ENCODE results near the gene EMC8.

The EMC8 gene

DNA sequence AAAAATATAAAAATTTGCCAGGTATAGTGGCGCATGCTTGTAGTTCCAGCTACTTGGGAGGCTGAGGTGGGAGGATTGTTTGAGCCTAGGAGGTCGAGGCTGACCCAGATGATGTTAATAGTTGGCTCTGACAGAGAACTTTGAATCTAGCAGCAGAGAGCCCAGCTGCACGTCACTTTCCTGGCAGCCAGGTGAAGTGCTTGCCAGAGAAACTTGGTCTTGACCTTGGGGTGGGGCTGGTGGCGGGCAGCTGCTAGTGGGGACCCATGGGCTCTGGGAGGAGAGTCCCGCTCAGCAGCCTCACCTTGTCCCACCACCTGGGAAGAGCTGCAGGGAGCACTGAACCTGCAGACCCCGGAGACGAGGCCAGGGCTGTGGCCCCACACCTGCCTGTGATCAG, 45.4 kb downstream of the EMC8 start:
- ChIA-PET CTCF (interaction anchor here (0.6 kb wide), 1 partner anchor 15 kb away, joined by 3 read pairs; no protein-coding TSS in a partner anchor), POLR2A (no interaction called here)
- Histone ChIP-seq H3K4me1 (ENCODE audit: control insufficient read depth, insufficient read depth, low read length) (peaks cover 5% of the 10 kb centered on the region; the same call in 1 of the 2 replicates), H3K9me3 (ENCODE audit: control insufficient read depth, insufficient read depth, low read depth, low read length) (no peaks in the 10 kb centered on the region), H3K27ac (ENCODE audit: extremely low read depth, low read depth, low read length) (no peak overlapping the region), H3K36me3 (ENCODE audit: control insufficient read depth in 2 of 2, insufficient read depth in 1 of 2, low read length in 2 of 2) (no peaks in the 10 kb centered on the region), H3K4me3 (ENCODE audit: low read depth, low read length) (no peak overlapping the region)
- TF ChIP-seq ZNF248 (tag by site-specific recombination; IDR thresholded peaks at IDR 0.05) (no peak), ZNF423 (tag by site-specific recombination; IDR thresholded peaks at IDR 0.05) (no peak), ZNF398 (tag by site-specific recombination; IDR thresholded peaks at IDR 0.05) (no peak), KLF9 (tag by site-specific recombination; IDR thresholded peaks at IDR 0.05; ENCODE audit: low read depth) (no peak)

DNA sequence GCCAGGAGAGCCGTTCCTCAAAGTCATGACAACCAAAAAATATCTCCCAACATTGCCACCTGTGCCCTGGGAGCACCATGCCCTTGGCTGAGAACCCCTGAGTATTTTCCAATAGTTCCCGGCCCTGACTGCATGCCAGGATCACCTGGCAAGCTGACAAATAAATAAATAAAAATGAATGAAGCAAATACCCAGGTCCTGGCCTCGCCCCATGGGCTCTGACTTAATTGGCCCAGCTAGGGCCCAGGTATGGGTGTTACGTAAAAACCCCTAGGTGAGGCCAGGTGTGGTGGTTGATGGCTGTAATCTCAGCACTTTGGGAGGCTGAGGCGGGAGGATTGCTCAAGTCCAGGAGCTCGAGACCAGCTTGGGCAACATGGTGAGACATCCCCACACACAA, 45.8 kb downstream of the EMC8 start:
- H3K9me3 ChIP-seq (ENCODE audit: control insufficient read depth, insufficient read depth, low read depth, low read length): no peaks in the 10 kb centered on the region
- ChIA-PET CTCF (interaction anchor here (0.6 kb wide), 1 partner anchor 15 kb away, joined by 3 read pairs; no protein-coding TSS in a partner anchor), POLR2A (no interaction called here)
- no peak overlapping the region for H3K27ac ChIP-seq (ENCODE audit: extremely low read depth, low read depth, low read length)
- TF ChIP-seq ZSCAN4 (tag by site-specific recombination; IDR thresholded peaks at IDR 0.05): no peak
- TF ChIP-seq ZNF747 (tag by site-specific recombination; IDR thresholded peaks at IDR 0.05): no peak
- TF ChIP-seq PBX3 (CRISPR knock-in tag; IDR thresholded peaks at IDR 0.05): no peak
- no peak for TF ChIP-seq ZFP37 (tag by site-specific recombination; IDR thresholded peaks at IDR 0.05)
- TF ChIP-seq GLI4 (tag by site-specific recombination; IDR thresholded peaks at IDR 0.05): no peak
- TF ChIP-seq, protein P1, sequence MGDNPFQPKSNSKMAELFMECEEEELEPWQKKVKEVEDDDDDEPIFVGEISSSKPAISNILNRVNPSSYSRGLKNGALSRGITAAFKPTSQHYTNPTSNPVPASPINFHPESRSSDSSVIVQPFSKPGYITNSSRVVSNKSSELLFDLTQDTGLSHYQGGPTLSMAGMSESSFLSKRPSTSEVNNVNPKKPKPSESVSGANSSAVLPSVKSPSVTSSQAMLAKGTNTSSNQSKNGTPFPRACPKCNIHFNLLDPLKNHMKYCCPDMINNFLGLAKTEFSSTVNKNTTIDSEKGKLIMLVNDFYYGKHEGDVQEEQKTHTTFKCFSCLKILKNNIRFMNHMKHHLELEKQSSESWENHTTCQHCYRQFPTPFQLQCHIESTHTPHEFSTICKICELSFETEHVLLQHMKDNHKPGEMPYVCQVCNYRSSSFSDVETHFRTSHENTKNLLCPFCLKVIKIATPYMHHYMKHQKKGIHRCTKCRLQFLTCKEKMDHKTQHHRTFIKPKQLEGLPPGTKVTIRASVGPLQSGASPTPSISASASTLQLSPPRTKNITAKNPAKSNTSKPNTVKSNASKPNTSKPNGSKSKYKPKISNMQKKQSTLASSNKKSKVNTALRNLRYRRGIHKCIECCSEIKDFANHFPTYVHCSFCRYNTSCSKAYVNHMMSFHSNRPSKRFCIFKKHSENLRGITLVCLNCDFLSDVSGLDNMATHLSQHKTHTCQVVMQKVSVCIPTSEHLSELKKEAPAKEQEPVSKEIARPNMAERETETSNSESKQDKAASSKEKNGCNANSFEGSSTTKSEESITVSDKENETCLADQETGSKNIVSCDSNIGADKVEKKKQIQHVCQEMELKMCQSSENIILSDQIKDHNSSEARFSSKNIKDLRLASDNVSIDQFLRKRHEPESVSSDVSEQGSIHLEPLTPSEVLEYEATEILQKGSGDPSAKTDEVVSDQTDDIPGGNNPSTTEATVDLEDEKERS (tag by site-specific recombination; IDR thresholded peaks at IDR 0.05): no peak
- no peak for TF ChIP-seq ZNF449 (tag by site-specific recombination; IDR thresholded peaks at IDR 0.05)
- TF ChIP-seq ZNF266 (tag by site-specific recombination; IDR thresholded peaks at IDR 0.05; ENCODE audit: low read depth): no peak
- no peak for TF ChIP-seq ZNF626 (tag by site-specific recombination; IDR thresholded peaks at IDR 0.05)
- no peak for TF ChIP-seq ZNF394 (tag by site-specific recombination; IDR thresholded peaks at IDR 0.05; ENCODE audit: borderline replicate concordance)
- no peak for TF ChIP-seq ZNF701 (tag by site-specific recombination; IDR thresholded peaks at IDR 0.05)
- TF ChIP-seq ZNF514 (tag by site-specific recombination; IDR thresholded peaks at IDR 0.05): no peak
- TF ChIP-seq ZNF140 (tag by site-specific recombination; IDR thresholded peaks at IDR 0.05): no peak
- no peak for TF ChIP-seq ZFP69B (tag by site-specific recombination; IDR thresholded peaks at IDR 0.05)
- no peak for TF ChIP-seq ZNF768 (tag by site-specific recombination; IDR thresholded peaks at IDR 0.05)
- TF ChIP-seq ZNF521 (tag by site-specific recombination; IDR thresholded peaks at IDR 0.05): no peak
- H3K4me3 ChIP-seq (ENCODE audit: low read depth, low read length): no peak overlapping the region
- H3K4me1 ChIP-seq (ENCODE audit: control insufficient read depth, insufficient read depth, low read length): peaks cover 5% of the 10 kb centered on the region; the same call in 1 of the 2 replicates
- H3K36me3 ChIP-seq (ENCODE audit: control insufficient read depth in 2 of 2, insufficient read depth in 1 of 2, low read length in 2 of 2): no peaks in the 10 kb centered on the region

All from HEK293 (cell line).